ENCODE measurements around the gene MTMR2.

DNA sequence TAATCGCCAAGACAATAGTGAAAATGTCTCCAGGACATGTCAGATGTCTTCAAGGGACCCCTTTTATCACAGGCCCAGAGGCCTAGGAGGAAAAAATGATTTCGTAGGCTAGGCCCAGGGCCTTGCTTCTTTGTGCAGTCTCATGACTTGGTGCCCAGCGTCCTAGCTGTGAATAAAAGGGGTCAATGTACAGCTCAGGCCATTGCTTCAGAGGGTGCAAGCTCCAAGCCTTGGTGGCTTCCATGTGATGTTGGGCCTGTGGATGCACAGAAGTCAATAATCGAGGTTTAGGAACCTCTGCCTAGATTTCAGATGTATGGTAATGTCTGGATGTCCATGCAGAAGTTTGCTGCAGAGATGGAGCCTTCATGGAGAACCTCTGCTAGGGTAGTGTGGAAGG lies 20.7 kb upstream of the MTMR2 start:
- TF ChIP-seq SUZ12 (IDR thresholded peaks at IDR 0.05; ENCODE audit: extremely low read depth, insufficient read depth, insufficient read length) (no peak), ZNF274 (IDR thresholded peaks at IDR 0.05; ENCODE audit: low read depth, low read length) (no peak), YY1 (IDR thresholded peaks at IDR 0.05; ENCODE audit: insufficient read depth, insufficient read length) (no peak)
